Measurements from ENCODE around the gene RENBP. TPM values are rescaled to one million over a fixed set of nuclear protein-coding genes. Genes with fewer than 3 reads are reported as not detected.
A peak's percentile ranks its signal among the peaks of the same experiment; 100 is the strongest.

RENBP gene
- total and polyA plus RNA-seq, 4 experiments from 2014 or later, result 0.65 to 21.3 (median 17.2) TPM; not detected in 1

DNA sequence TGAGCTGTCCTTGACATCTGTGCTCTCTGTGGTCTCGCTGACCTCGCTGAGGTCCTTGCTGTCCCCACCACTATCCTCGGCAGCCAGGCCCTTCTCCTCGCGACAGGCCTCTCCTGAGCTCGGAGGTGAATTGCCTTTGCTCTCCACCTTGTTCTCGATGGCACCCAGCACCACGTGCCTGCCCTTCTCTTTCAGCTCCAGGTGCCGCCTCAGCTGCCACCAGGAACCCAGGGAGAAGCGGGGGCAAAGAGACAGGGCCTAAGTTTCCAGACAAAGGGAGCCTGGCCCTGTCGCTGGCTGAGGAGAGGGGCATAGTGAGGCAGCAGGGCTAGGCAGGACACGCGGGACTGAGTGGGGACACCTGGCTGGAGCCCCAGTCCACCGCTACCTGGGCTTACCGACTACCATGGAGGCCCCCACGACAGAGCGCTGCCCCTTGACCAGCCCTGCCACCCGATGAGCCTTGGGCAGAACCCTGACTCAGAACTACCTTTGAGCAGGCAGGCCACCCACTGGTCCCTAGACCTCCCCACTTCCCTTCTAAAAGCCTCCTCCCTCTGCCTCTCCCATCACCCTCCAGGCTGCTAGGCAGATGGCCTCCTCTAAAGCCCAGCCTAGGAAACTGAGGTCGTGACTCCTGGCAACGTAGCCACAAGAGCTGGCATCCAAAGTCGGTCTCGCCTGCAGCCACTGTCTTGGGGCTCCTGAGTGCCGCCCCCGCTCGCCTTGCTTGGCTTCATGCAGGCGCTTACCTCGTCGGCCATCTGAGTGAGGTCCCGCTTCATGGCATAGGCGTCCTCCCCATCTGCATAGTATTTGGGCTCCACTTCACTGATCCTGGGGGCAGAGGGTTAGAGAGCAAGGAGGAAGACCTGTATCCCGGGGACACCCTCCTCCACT lies 14.2 kb downstream of the RENBP start:
- Histone ChIP-seq H3K4me1 (ENCODE audit: insufficient read depth, low read length) (peaks cover 15% of the 10 kb centered on the region), H3K27me3 (ENCODE audit: insufficient read depth, low read length) (no peaks in the 10 kb centered on the region), H3K27ac (ENCODE audit: low read depth, low read length) (no peak overlapping the region), H3K4me3 (ENCODE audit: low read length in 2 of 2) (no peak overlapping the region), H3K36me3 (ENCODE audit: insufficient read depth, low read length) (peaks cover 4% of the 10 kb centered on the region), H3K9me3 (ENCODE audit: control insufficient read depth in 1 of 2, low read length in 2 of 2) (no peaks in the 10 kb centered on the region)
- ChIA-PET POLR2A (ENCODE audit: partially characterized antibody) (interaction anchor here (20.6 kb wide), 1 partner anchor 13 kb away, joined by 447 read pairs; the partner anchor contains the start of genes NAA10 and RENBP), CTCF (ENCODE audit: partially characterized antibody) (interaction anchor here (0.8 to 14.9 kb wide), 2 partner anchors 16 to 102 kb away, joined by 3 to 290 read pairs; partner anchors contain the start of gene RENBP)
- no peaks in the 10 kb centered on the region for H3K9me3 Mint-ChIP-seq
- intact Hi-C loops (cut with micrococcal nuclease), result no loop called here
- no peak for DNase-seq
- H3K36me3 Mint-ChIP-seq, result peaks cover 5 to 25% of the 10 kb centered on the region in 2 donors
- H3K27me3 Mint-ChIP-seq, result no peaks in the 10 kb centered on the region
- H3K27ac Mint-ChIP-seq, result peak overlapping the region in 3 of 7 donors; percentile 57 to 74 (median 57)
- H3K4me1 Mint-ChIP-seq, result peaks cover 7 to 57% (median 42%) of the 10 kb centered on the region in 4 donors
- peak overlapping the region in 1 of 8 donors; percentile 15 for H3K4me3 Mint-ChIP-seq

DNA sequence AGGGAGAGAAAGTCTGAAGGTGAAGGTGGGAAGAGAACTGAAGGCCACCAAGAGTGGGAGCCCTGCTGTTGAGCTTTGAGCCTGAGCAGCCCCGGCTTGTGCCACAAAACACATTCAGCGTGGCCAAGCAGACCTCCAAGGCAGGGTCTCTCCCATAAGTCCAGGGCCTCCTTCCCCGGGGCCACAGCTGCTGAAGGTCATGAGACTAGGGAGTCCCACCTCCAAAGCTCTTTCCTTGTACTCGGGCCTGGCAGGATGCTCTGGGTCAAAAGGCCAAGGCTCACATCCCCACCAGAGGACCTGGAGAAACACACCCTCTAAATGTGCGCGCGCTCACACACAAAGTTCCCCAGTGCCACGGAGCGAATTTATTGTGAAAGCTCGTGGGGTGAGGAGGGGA lies 14.9 kb downstream of the RENBP start:
- Mint-ChIP-seq H3K27ac (peak overlapping the region in 5 of 7 donors; percentile 83 to 99 (median 95)), H3K36me3 (peaks cover 5 to 28% of the 10 kb centered on the region in 2 donors), H3K27me3 (no peaks in the 10 kb centered on the region), H3K4me3 (peak overlapping the region in 3 of 8 donors; percentile 31 to 85 (median 64)), H3K9me3 (no peaks in the 10 kb centered on the region), H3K4me1 (peaks cover 7 to 62% (median 46%) of the 10 kb centered on the region in 4 donors)
- intact Hi-C loops (cut with micrococcal nuclease), result no loop called here
- CTCF ChIA-PET (ENCODE audit: partially characterized antibody), result interaction anchor here (0.8 to 14.9 kb wide), 2 partner anchors 17 to 102 kb away, joined by 3 to 290 read pairs; partner anchors contain the start of gene RENBP
- Histone ChIP-seq H3K27me3 (ENCODE audit: insufficient read depth, low read length) (no peaks in the 10 kb centered on the region), H3K9me3 (ENCODE audit: control insufficient read depth in 1 of 2, low read length in 2 of 2) (no peaks in the 10 kb centered on the region), H3K4me3 (ENCODE audit: low read length in 2 of 2) (no peak overlapping the region), H3K27ac (ENCODE audit: low read depth, low read length) (no peak overlapping the region), H3K4me1 (ENCODE audit: insufficient read depth, low read length) (peaks cover 15% of the 10 kb centered on the region), H3K36me3 (ENCODE audit: insufficient read depth, low read length) (peaks cover 4% of the 10 kb centered on the region)
- POLR2A ChIA-PET (ENCODE audit: partially characterized antibody), result interaction anchor here (20.6 kb wide), 1 partner anchor 14 kb away, joined by 447 read pairs; the partner anchor contains the start of genes NAA10 and RENBP
- no peak for DNase-seq

- H3K27ac ChIP-seq (ENCODE audit: low read depth, low read length), result peak overlapping the region; percentile 10
- no peaks in the 10 kb centered on the region for H3K9me3 Mint-ChIP-seq
- no peak for DNase-seq
Measured at GRCh38 chrX:153928846-153929245, 15.6 kb downstream of the RENBP start.

GRCh38 chrX:153927922-153928760 lies 16.3 kb downstream of the RENBP start:
- H3K27me3 Mint-ChIP-seq, result no peaks in the 10 kb centered on the region
- H3K4me1 Mint-ChIP-seq, result peaks cover 6 to 66% (median 48%) of the 10 kb centered on the region in 4 donors
- peak; percentile 95 to 99 (median 97) for DNase-seq
- H3K4me3 ChIP-seq (ENCODE audit: low read length in 2 of 2), result peak overlapping the region; percentile 17 to 72
- H3K27ac ChIP-seq (ENCODE audit: low read depth, low read length), result peak overlapping the region; percentile 98
- intact Hi-C loops (cut with micrococcal nuclease), result loop anchor here (1.0 to 2.0 kb wide), 3 partner anchors 21 to 204 kb away; partner anchors contain the start of genes ABCD1, BCAP31, IDH3G and SSR4
- ChIA-PET POLR2A (ENCODE audit: partially characterized antibody) (interaction anchor here (0.6 to 20.6 kb wide), 18 partner anchors 9 to 599 kb away, joined by 3 to 447 read pairs (median 5); partner anchors contain the start of genes ATP6AP1, AVPR2, HCFC1 and IDH3G), CTCF (ENCODE audit: partially characterized antibody) (interaction anchor here (0.7 to 14.9 kb wide), 8 partner anchors 9 to 896 kb away, joined by 3 to 290 read pairs (median 4); partner anchors contain the start of genes HCFC1, PLXNB3 and RENBP)
- H3K9me3 Mint-ChIP-seq, result no peaks in the 10 kb centered on the region
- peaks cover 19% of the 10 kb centered on the region for H3K4me1 ChIP-seq (ENCODE audit: insufficient read depth, low read length)
- H3K27ac Mint-ChIP-seq, result peak overlapping the region; percentile 98 to 99 (median 99)
- peaks cover 4% of the 10 kb centered on the region for H3K36me3 ChIP-seq (ENCODE audit: insufficient read depth, low read length)
- no peaks in the 10 kb centered on the region for H3K27me3 ChIP-seq (ENCODE audit: insufficient read depth, low read length)
- peaks cover 5 to 28% of the 10 kb centered on the region in 2 donors for H3K36me3 Mint-ChIP-seq
- no peaks in the 10 kb centered on the region for H3K9me3 ChIP-seq (ENCODE audit: control insufficient read depth in 1 of 2, low read length in 2 of 2)
- H3K4me3 Mint-ChIP-seq, result peak overlapping the region; percentile 89 to 95 (median 92)

More at GRCh38 chrX:153928846-153929245, 15.6 kb downstream of the RENBP start:
- Histone ChIP-seq H3K27me3 (ENCODE audit: insufficient read depth, low read length) (no peaks in the 10 kb centered on the region), H3K9me3 (ENCODE audit: control insufficient read depth in 1 of 2, low read length in 2 of 2) (no peaks in the 10 kb centered on the region), H3K4me3 (ENCODE audit: low read length in 2 of 2) (no peak overlapping the region), H3K4me1 (ENCODE audit: insufficient read depth, low read length) (peaks cover 16% of the 10 kb centered on the region), H3K36me3 (ENCODE audit: insufficient read depth, low read length) (peaks cover 4% of the 10 kb centered on the region)
- Mint-ChIP-seq H3K27me3 (no peaks in the 10 kb centered on the region), H3K4me3 (peak overlapping the region; percentile 36 to 95 (median 88)), H3K4me1 (peaks cover 6 to 63% (median 45%) of the 10 kb centered on the region in 4 donors), H3K27ac (peak overlapping the region; percentile 26 to 99 (median 90)), H3K36me3 (peaks cover 5 to 24% of the 10 kb centered on the region in 2 donors)
- POLR2A ChIA-PET (ENCODE audit: partially characterized antibody), result interaction anchor here (0.9 to 20.6 kb wide), 10 partner anchors 10 to 134 kb away, joined by 3 to 447 read pairs (median 14); partner anchors contain the start of genes AVPR2, HCFC1, IDH3G and NAA10
- CTCF ChIA-PET (ENCODE audit: partially characterized antibody), result interaction anchor here (0.7 to 14.9 kb wide), 5 partner anchors 8 to 896 kb away, joined by 3 to 290 read pairs (median 4); partner anchors contain the start of genes PLXNB3 and RENBP
- intact Hi-C loops (cut with micrococcal nuclease), result loop anchor here (1.0 kb wide), 2 partner anchors 135 to 205 kb away; partner anchors contain the start of genes ABCD1, BCAP31, IDH3G and SSR4

GRCh38 chrX:153927672-153927921 lies 16.8 kb downstream of the RENBP start:
- H3K4me3 ChIP-seq (ENCODE audit: low read length in 2 of 2), result peak overlapping the region; percentile 17 to 72
- H3K27me3 ChIP-seq (ENCODE audit: insufficient read depth, low read length), result no peaks in the 10 kb centered on the region

More at GRCh38 chrX:153927672-153927921, 16.8 kb downstream of the RENBP start:
- Histone ChIP-seq H3K4me1 (ENCODE audit: insufficient read depth, low read length) (peaks cover 25% of the 10 kb centered on the region), H3K27ac (ENCODE audit: low read depth, low read length) (peak overlapping the region; percentile 98), H3K9me3 (ENCODE audit: control insufficient read depth in 1 of 2, low read length in 2 of 2) (no peaks in the 10 kb centered on the region), H3K36me3 (ENCODE audit: insufficient read depth, low read length) (peaks cover 4% of the 10 kb centered on the region)
- ChIA-PET POLR2A (ENCODE audit: partially characterized antibody) (interaction anchor here (0.7 to 20.6 kb wide), 15 partner anchors 9 to 599 kb away, joined by 3 to 447 read pairs (median 6); partner anchors contain the start of genes AVPR2, HCFC1, IDH3G and NAA10), CTCF (ENCODE audit: partially characterized antibody) (interaction anchor here (0.7 to 14.9 kb wide), 5 partner anchors 9 to 43 kb away, joined by 3 to 290 read pairs (median 6); partner anchors contain the start of genes HCFC1 and RENBP)
- peak in 2 of 5 donors; percentile 27 to 40 for DNase-seq
- H3K4me3 Mint-ChIP-seq, result peak overlapping the region; percentile 89 to 94 (median 92)
- peaks cover 7 to 67% (median 50%) of the 10 kb centered on the region in 4 donors for H3K4me1 Mint-ChIP-seq
- H3K36me3 Mint-ChIP-seq, result peaks cover 5 to 30% of the 10 kb centered on the region in 2 donors
- no peaks in the 10 kb centered on the region for H3K27me3 Mint-ChIP-seq
- peak overlapping the region; percentile 98 to 99 (median 99) for H3K27ac Mint-ChIP-seq
- intact Hi-C loops (cut with micrococcal nuclease), result loop anchor here (2.0 kb wide), 1 partner anchor 21 kb away; no protein-coding TSS in a partner anchor
- no peaks in the 10 kb centered on the region for H3K9me3 Mint-ChIP-seq
